Thyroid gland (tissue), 4 donors: ENCODE measurements around the gene PDE11A.

Experiments
- CTCF ChIP-seq, 6 experiments: fragments of 200-600 bp in 3 of 6; fragments of 450-650 bp in 3 of 6; sonication (generic) in 3 of 6; IDR thresholded peaks; one replicate each; pipeline ENCODE4 v1.5.1; 2016 to 2019; ENCODE audit warnings: antibody characterized with exemption in 6 of 6, mild to moderate bottlenecking in 2 of 6, inconsistent platforms in 1 of 6, moderate library complexity in 1 of 6
- POLR2A ChIP-seq, 2 donors: fragments of 450-650 bp; IDR thresholded peaks; one replicate each; pipeline ENCODE4 v1.6.1; 2017; ENCODE audit warnings: antibody characterized with exemption in 2 of 2, mild to moderate bottlenecking in 2 of 2, moderate library complexity in 1 of 2

- no peak for TF ChIP-seq CTCF (IDR thresholded peaks at IDR 0.05)
- no peak for TF ChIP-seq POLR2A (IDR thresholded peaks at IDR 0.05)
These were observed 440.9 kb downstream of the PDE11A start for GRCh38 chr2:177631680-177632079.
